Ishikawa (cell line): Measurements from ENCODE around the gene DMD.

ENCODE experiments used
- CREB1 ChIP-seq: IDR thresholded peaks from 2 replicates; pipeline ENCODE4 v1.6.1; 2012; ENCODE audit warnings: low read depth
- EGR1 ChIP-seq: IDR thresholded peaks from 2 replicates; pipeline ENCODE4 v1.6.1; 2012
- EP300 ChIP-seq: IDR thresholded peaks from 2 replicates; pipeline ENCODE4 v1.6.1; 2012; ENCODE audit warnings: borderline replicate concordance
- RAD21 ChIP-seq: IDR thresholded peaks from 2 replicates; pipeline ENCODE4 v1.6.1; 2012; ENCODE audit warnings: low read depth
- REST ChIP-seq: IDR thresholded peaks from 2 replicates; pipeline ENCODE4 v1.6.1; 2012; ENCODE audit warnings: low read depth, mild to moderate bottlenecking
- TAF1 ChIP-seq: IDR thresholded peaks from 2 replicates; pipeline ENCODE4 v1.6.1; 2012; ENCODE audit warnings: low read depth, mild to moderate bottlenecking
- TCF12 ChIP-seq: IDR thresholded peaks from 2 replicates; pipeline ENCODE4 v1.6.1; 2012; ENCODE audit warnings: low read depth
- YY1 ChIP-seq: IDR thresholded peaks from 2 replicates; pipeline ENCODE4 v1.6.1; 2012; ENCODE audit warnings: low read depth

GRCh38 chrX:33041141-33041540 is 170.2 kb downstream of the DMD start:
- TF ChIP-seq YY1 (no peak), EP300 (no peak), EGR1 (no peak), TCF12 (no peak), RAD21 (no peak), TAF1 (no peak), CREB1 (no peak), REST (no peak)
